HepG2 (cell line): ENCODE measurements around the gene SMIM14. TPM values are rescaled to one million over a fixed set of nuclear protein-coding genes. Genes with fewer than 3 reads are reported as not detected.
A peak's percentile ranks its signal among the peaks of the same experiment; 100 is the strongest.

Experiments
- ATAC-seq: fragments of 200-7000 bp; cut with Tn5 transposase; 3 replicates; pipeline ENCODE4 v1.9.1; 2020; ENCODE audit warnings: mild to moderate bottlenecking, moderate library complexity
- BruUV-seq: library from RNA; stranded (reverse); fragments of 400-500 nt; replicated peaks from 2 replicates; lab custom pipeline; 2021; lab: Mats Ljungman, UMichigan
- CTCF ChIA-PET: fragments of 300-600 bp; formaldehyde crosslinking; extraction: SDS; loops from one replicate; lab custom pipeline; 2021; ENCODE audit warnings: low total read pairs, inconsistent platforms, low intra/inter-chr PET ratio; lab: Yijun Ruan, JAX
- POLR2A ChIA-PET: fragments of 350-600 bp; sonication (Branson Sonifier 250); formaldehyde crosslinking; loops from one replicate; lab custom pipeline; 2020; ENCODE audit warnings: antibody characterized with exemption, inconsistent platforms; lab: Yijun Ruan, JAX
- DNase-seq: peaks from one replicate; pipeline ENCODE4 v3.0.0-alpha.2; 2015; ENCODE audit warnings: low spot score
- FAIRE-seq: peaks from 3 replicates; lab custom pipeline; 2011; peaks lifted over from hg19 to GRCh38; lab: Jason Lieb, UNC
- H2AFZ ChIP-seq: one replicate; pipeline ENCODE4 v1.6.1; 2011; ENCODE audit warnings: low read length, inconsistent platforms
- H3K27ac ChIP-seq: fragments of 300-600 bp; 3 replicates; pipeline ENCODE4 v1.8.0; 2011; ENCODE audit warnings: mixed run types, mild to moderate bottlenecking, mixed read lengths, low read length, inconsistent platforms; ENCODE audit not compliant: insufficient read depth; ENCODE audit errors: extremely low read length
- H3K27me3 ChIP-seq, 2 experiments: fragments of 200-600 bp in 1 of 2; 2 replicates in 1 of 2; 3 replicates in 1 of 2; pipeline versions ENCODE4 v1.6.0 to v1.8.0; 2011; ENCODE audit warnings: low read length in 2 of 2, mild to moderate bottlenecking in 2 of 2, moderate library complexity in 2 of 2, inconsistent platforms in 1 of 2; ENCODE audit not compliant: insufficient read depth in 2 of 2, control insufficient read depth in 1 of 2
- H3K36me3 ChIP-seq, 2 experiments: fragments of 200-600 bp in 1 of 2; replicated peaks in 1 of 2; 2 replicates in 1 of 2; 3 replicates in 1 of 2; pipeline versions ENCODE4 v1.5.1 to v1.8.0; 2011; ENCODE audit warnings: low read length in 2 of 2, inconsistent platforms in 1 of 2; ENCODE audit not compliant: insufficient read depth in 2 of 2, control insufficient read depth in 1 of 2
- H3K4me1 ChIP-seq: 2 replicates; pipeline ENCODE4 v1.5.1; 2012; ENCODE audit warnings: low read length, inconsistent platforms; ENCODE audit not compliant: insufficient read depth
- H3K4me2 ChIP-seq: 2 replicates; pipeline ENCODE4 v1.6.0; 2011; ENCODE audit warnings: low read depth, low read length, inconsistent platforms
- H3K4me3 ChIP-seq, 3 experiments: fragments of 200-600 bp in 1 of 3; sonication (generic), shearing (Covaris generic) in 1 of 3; replicated peaks in 1 of 3; 2 replicates each; pipeline ENCODE4 v1.5.1; 2011 to 2016; ENCODE audit warnings: low read length in 3 of 3, inconsistent platforms in 2 of 3, low read depth in 2 of 3, mild to moderate bottlenecking in 2 of 3, control low read depth in 1 of 3, mixed read lengths in 1 of 3; ENCODE audit not compliant: insufficient read depth in 1 of 3
- H3K79me2 ChIP-seq: one replicate; pipeline ENCODE4 v1.6.1; 2011; ENCODE audit warnings: low read length, inconsistent platforms; ENCODE audit not compliant: insufficient read depth
- H3K9ac ChIP-seq: 2 replicates; pipeline ENCODE4 v1.6.0; 2011; ENCODE audit warnings: mild to moderate bottlenecking, low read depth, low read length, inconsistent platforms; ENCODE audit not compliant: insufficient read depth
- H3K9me3 ChIP-seq: 2 replicates; pipeline ENCODE4 v1.5.1; 2012; ENCODE audit warnings: mild to moderate bottlenecking, low read length
- H4K20me1 ChIP-seq: 2 replicates; pipeline ENCODE4 v1.6.0; 2011; ENCODE audit warnings: inconsistent platforms, mild to moderate bottlenecking, low read length, moderate library complexity; ENCODE audit not compliant: insufficient read depth
- AKNA ChIP-seq: sonication (generic); formaldehyde crosslinking; IDR thresholded peaks from 2 replicates; pipeline ENCODE4 v1.4.0; 2020; ENCODE audit warnings: missing genetic modification reagents, borderline replicate concordance
- ATRX ChIP-seq: sonication (generic); formaldehyde crosslinking; IDR thresholded peaks from 2 replicates; pipeline ENCODE4 v1.4.0; 2020; ENCODE audit warnings: missing genetic modification reagents, borderline replicate concordance
- LBX2 ChIP-seq: sonication (generic); formaldehyde crosslinking; IDR thresholded peaks from 2 replicates; pipeline ENCODE4 v1.5.0; 2020; ENCODE audit warnings: missing genetic modification reagents, mild to moderate bottlenecking, borderline replicate concordance
- MTA1 ChIP-seq: sonication (generic); formaldehyde crosslinking; IDR thresholded peaks from 2 replicates; pipeline ENCODE4 v1.4.0; 2020; ENCODE audit warnings: missing genetic modification reagents, mild to moderate bottlenecking, borderline replicate concordance
- SAP130 ChIP-seq: IDR thresholded peaks from 2 replicates; pipeline ENCODE4 v1.6.1; 2016; ENCODE audit warnings: low read depth
- ZNF121 ChIP-seq: sonication (generic); formaldehyde crosslinking; IDR thresholded peaks from 2 replicates; pipeline ENCODE4 v1.5.0; 2020; ENCODE audit warnings: mild to moderate bottlenecking, missing genetic modification reagents
- ZNF570 ChIP-seq: sonication (generic); formaldehyde crosslinking; IDR thresholded peaks from 2 replicates; pipeline ENCODE4 v1.4.0; 2020; ENCODE audit warnings: mild to moderate bottlenecking, missing genetic modification reagents, borderline replicate concordance
- WGBS: methylation state at CpG from one replicate; pipeline ENCODE4 v1.1.6; 2017; ENCODE audit warnings: low lambda C conversion rate; 5-methylcytosine and 5-hydroxymethylcytosine counted together
- in situ Hi-C: cut with HindIII; loops from 2 replicates; pipeline ENCODE4 v1.10.0; 2017; ENCODE audit warnings: low pct_unique_long_range_greater_than_20kb; ENCODE audit not compliant: extremely low pct_ligation_motif_present
- intact Hi-C: fragments of 100-400 bp; cut with micrococcal nuclease; formaldehyde crosslinking; loops from one replicate; pipeline ENCODE4 v1.10.0; 2022; ENCODE audit not compliant: unreplicated experiment
- polyA plus RNA-seq, 8 experiments: library from polyadenylated mRNA; depleted of rRNA in 3 of 8; stranded (reverse) in 7 of 8; unstranded in 1 of 8; fragments of >200 nt; fragmentation: Illumina TruSeq in 4 of 8; extraction: Trizol in 4 of 8; gene quantifications; 2 replicates each; pipeline versions ENCODE4 v1.2.1 to v1.2.3, GENCODE V29; 2011 to 2016; ENCODE audit warnings: low read depth in 4 of 8, missing spikeins in 1 of 8, mixed read lengths in 1 of 8; ENCODE audit not compliant: insufficient read depth in 1 of 8
- total RNA-seq, 5 experiments: library from RNA; depleted of rRNA; stranded (reverse); fragments of >200 nt; fragmentation: Illumina TruSeq; extraction: Trizol; gene quantifications; 2 replicates each; pipeline ENCODE4 v1.2.3, GENCODE V29; 2016; ENCODE audit warnings: low read depth in 1 of 5
- TF ChIP-seq, protein P1 (sequence below): sonication (generic); formaldehyde crosslinking; IDR thresholded peaks from 2 replicates; pipeline ENCODE4 v1.4.0; 2020; ENCODE audit warnings: missing genetic modification reagents, low read depth, mild to moderate bottlenecking, borderline replicate concordance
- TF ChIP-seq, protein P2 (sequence below): IDR thresholded peaks from 2 replicates; pipeline ENCODE4 v1.6.1; 2016; ENCODE audit warnings: control low read depth

SMIM14 gene
- total and polyA plus RNA-seq, 2 of the 13 experiments (the other 11 are each of a cell fraction or from before 2014, with no cell fraction given) = 16.3 to 28.1 TPM

DNA sequence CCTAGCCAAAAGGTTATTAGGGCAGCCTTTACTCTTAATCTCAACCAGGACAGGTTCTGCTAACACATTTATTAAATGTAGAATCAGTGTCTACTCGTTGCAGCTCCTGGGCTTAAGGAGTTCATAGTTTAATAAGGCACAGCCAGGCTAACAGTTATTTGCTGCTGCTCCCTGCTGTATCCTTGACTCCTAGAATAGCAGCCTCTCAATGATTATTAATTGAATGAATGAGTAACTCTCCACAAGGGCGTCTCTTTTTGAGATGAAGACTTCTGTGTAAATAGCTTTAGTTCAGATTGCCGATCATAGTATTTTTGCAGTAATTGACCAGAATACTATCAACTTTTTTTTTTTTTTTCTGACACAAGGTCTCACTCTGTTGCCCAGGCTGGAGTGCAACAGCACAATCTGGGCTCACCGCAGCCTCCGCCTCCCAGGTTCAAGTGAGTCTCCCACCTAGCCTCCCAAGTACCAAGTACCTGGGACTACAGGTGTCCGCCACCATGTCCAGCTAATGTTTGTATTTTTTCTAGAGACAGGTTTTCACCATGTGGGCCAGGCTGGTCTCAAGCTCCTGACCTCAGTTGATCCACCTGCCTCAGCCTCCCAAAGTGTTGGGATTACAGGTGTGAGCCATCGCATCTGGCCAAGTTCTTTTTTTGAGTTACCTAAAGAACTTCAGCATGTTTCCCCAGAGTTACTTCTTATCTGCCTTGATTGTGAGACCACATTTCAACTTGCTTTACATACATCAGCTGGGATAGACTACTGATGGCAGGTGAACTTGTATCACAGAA lies 114.3 kb downstream of the SMIM14 start:
- WGBS = 2% methylated on average over 7 of the region's 7 CpGs
- peaks cover 45% of the 10 kb centered on the region for H4K20me1 ChIP-seq
- H3K27ac ChIP-seq = peak overlapping the region; percentile 94
- peak overlapping the region; percentile 72 for H3K4me2 ChIP-seq
- H3K9me3 ChIP-seq = no peaks in the 10 kb centered on the region
- peaks cover 4 to 13% of the 10 kb centered on the region in 2 experiments; a peak in 3 of 5 replicates for H3K36me3 ChIP-seq
- intact Hi-C loops (loop anchor here (5.0 kb wide), 1 partner anchor 57 kb away; no protein-coding TSS in a partner anchor), in situ Hi-C loops (no loop called here)
- peak overlapping the region; percentile 68 to 96 (median 96) for H3K4me3 ChIP-seq
- peaks cover 0 to 4% of the 10 kb centered on the region in 2 experiments; a peak in 1 of 5 replicates for H3K27me3 ChIP-seq
- POLR2A ChIA-PET = interaction anchor here (0.9 to 4.0 kb wide), 7 partner anchors 9 to 115 kb away, joined by 3 to 30 read pairs (median 4); partner anchors contain the start of gene SMIM14
- no peak overlapping the region for H2AFZ ChIP-seq
- peak overlapping the region; percentile 78 for H3K9ac ChIP-seq
- ATAC-seq (no peak), DNase-seq (peak; percentile 38), FAIRE-seq (no peak)
- CTCF ChIA-PET = no interaction called here
- H3K79me2 ChIP-seq = peaks cover 88% of the 10 kb centered on the region
- peaks cover 41% of the 10 kb centered on the region for H3K4me1 ChIP-seq
- no TSS peak for BruUV-seq
- TF ChIP-seq LBX2 (CRISPR knock-in tag) = no peak
- no peak for TF ChIP-seq AKNA (CRISPR knock-in tag)
- TF ChIP-seq, protein P1, sequence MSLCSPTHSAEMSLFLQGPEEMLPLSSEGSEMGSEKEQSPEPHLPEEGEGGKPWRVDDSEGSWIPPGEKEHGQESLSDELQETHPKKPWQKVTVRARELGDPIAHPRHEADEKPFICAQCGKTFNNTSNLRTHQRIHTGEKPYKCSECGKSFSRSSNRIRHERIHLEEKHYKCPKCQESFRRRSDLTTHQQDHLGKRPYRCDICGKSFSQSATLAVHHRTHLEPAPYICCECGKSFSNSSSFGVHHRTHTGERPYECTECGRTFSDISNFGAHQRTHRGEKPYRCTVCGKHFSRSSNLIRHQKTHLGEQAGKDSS (CRISPR knock-in tag) = no peak
- no peak for TF ChIP-seq ZNF570 (CRISPR knock-in tag)
- no peak for TF ChIP-seq ATRX (CRISPR knock-in tag)
- TF ChIP-seq, protein P2, sequence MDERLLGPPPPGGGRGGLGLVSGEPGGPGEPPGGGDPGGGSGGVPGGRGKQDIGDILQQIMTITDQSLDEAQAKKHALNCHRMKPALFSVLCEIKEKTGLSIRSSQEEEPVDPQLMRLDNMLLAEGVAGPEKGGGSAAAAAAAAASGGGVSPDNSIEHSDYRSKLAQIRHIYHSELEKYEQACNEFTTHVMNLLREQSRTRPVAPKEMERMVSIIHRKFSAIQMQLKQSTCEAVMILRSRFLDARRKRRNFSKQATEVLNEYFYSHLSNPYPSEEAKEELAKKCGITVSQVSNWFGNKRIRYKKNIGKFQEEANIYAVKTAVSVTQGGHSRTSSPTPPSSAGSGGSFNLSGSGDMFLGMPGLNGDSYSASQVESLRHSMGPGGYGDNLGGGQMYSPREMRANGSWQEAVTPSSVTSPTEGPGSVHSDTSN (CRISPR knock-in tag) = no peak
- TF ChIP-seq SAP130 (CRISPR knock-in tag) = peak; percentile 26
- peak; percentile 72 for TF ChIP-seq ZNF121 (CRISPR knock-in tag)
- TF ChIP-seq MTA1 = no peak
